Dendritic cell treated with granulocyte-macrophage colony-stimulating factor and Interleukin-4, amounts not matched to agents 40 ng/mL and 50 ng/mL, for 4 days (primary cell): ENCODE data around the gene TTN.

Experiments used
- H3K27ac Mint-ChIP-seq: one replicate; pipeline ENCODE4 v1.8.0; 2022; ENCODE audit warnings: mild to moderate bottlenecking, mixed read lengths
- H3K27me3 Mint-ChIP-seq: one replicate; pipeline ENCODE4 v1.8.0; 2022; ENCODE audit warnings: mild to moderate bottlenecking, mixed read lengths
- H3K36me3 Mint-ChIP-seq: one replicate; pipeline ENCODE4 v1.8.0; 2022; ENCODE audit warnings: low read depth, mixed read lengths
- H3K4me1 Mint-ChIP-seq: one replicate; pipeline ENCODE4 v1.8.0; 2022; ENCODE audit warnings: low read depth, mixed read lengths
- H3K4me3 Mint-ChIP-seq: one replicate; pipeline ENCODE4 v1.8.0; 2022; ENCODE audit warnings: mild to moderate bottlenecking, moderate library complexity, mixed read lengths
- H3K9me3 Mint-ChIP-seq: one replicate; pipeline ENCODE4 v1.8.0; 2022; ENCODE audit warnings: mixed read lengths
- intact Hi-C: fragments of 100-400 bp; cut with micrococcal nuclease; formaldehyde crosslinking; loops from one replicate; pipeline ENCODE4 v1.15.0; 2022

TTN gene

DNA sequence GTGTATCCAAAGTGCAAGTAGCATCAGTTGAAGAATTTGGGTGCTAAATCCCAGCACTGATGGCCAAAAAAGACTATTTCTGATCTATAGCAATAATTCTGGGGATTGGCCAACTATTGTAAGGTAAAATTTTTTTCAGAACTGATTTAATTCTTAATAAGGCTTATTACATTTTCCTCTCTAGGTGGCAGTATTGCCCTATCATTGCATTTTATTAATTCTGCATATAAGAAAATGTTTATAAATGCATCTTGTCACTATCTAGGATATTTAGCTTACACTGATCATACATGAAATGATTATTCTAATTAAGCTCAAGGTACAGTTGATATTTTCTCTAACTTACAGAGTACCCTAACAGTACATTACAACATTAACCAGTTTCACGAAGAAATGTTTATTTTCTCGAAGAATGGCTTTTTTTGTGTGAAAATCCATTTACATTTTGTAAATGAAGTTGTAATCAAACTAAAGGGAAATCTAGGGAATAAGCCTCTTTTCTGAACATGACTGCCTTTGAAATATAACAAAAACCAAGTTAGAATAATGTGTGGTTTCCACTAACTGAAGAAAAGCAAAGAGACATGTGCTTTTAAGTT lies 11.0 kb downstream of the TTN start:
- no peaks in the 10 kb centered on the region for H3K36me3 Mint-ChIP-seq
- intact Hi-C loops: loop anchor here (2.0 to 5.0 kb wide), 4 partner anchors 119 to 955 kb away; no protein-coding TSS in a partner anchor
- no peaks in the 10 kb centered on the region for H3K4me1 Mint-ChIP-seq
- no peaks in the 10 kb centered on the region for H3K27me3 Mint-ChIP-seq
- H3K27ac Mint-ChIP-seq: no peak overlapping the region
- H3K9me3 Mint-ChIP-seq: no peaks in the 10 kb centered on the region
- no peak overlapping the region for H3K4me3 Mint-ChIP-seq

DNA sequence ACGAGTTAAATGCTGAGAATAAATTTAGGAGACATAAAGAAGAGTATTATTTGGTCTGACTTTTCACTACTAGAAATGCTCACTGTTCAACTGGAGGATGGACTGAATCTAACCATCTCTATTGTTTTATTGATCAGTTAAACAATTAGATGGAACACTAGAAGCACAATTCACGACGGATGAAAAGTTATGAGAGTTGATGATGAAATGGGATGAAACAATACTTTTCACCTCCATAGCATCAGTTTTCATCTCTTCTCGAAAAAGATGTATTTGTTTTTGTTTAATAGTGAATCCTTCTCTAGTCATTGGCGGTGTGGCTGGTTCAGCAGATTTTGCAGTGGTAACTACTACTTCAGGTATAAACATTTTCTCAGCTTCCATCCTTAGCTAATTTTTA lies 19.3 kb downstream of the TTN start:
- no peaks in the 10 kb centered on the region for H3K4me1 Mint-ChIP-seq
- intact Hi-C loops: no loop called here
- H3K9me3 Mint-ChIP-seq: no peaks in the 10 kb centered on the region
- no peak overlapping the region for H3K4me3 Mint-ChIP-seq
- no peaks in the 10 kb centered on the region for H3K27me3 Mint-ChIP-seq
- no peak overlapping the region for H3K27ac Mint-ChIP-seq
- H3K36me3 Mint-ChIP-seq: no peaks in the 10 kb centered on the region

- no peak overlapping the region for H3K4me3 Mint-ChIP-seq
- intact Hi-C loops: no loop called here
- no peaks in the 10 kb centered on the region for H3K4me1 Mint-ChIP-seq
- H3K27me3 Mint-ChIP-seq: no peaks in the 10 kb centered on the region
- H3K36me3 Mint-ChIP-seq: no peaks in the 10 kb centered on the region
- no peaks in the 10 kb centered on the region for H3K9me3 Mint-ChIP-seq
- no peak overlapping the region for H3K27ac Mint-ChIP-seq
These were observed 20.1 kb downstream of the TTN start for GRCh38 chr2:178787155-178787554.

GRCh38 chr2:178783889-178784288 lies 23.3 kb downstream of the TTN start:
- Mint-ChIP-seq H3K4me1 (no peaks in the 10 kb centered on the region), H3K36me3 (no peaks in the 10 kb centered on the region), H3K27me3 (no peaks in the 10 kb centered on the region), H3K9me3 (no peaks in the 10 kb centered on the region), H3K27ac (no peak overlapping the region), H3K4me3 (no peak overlapping the region)
- intact Hi-C loops: no loop called here

GRCh38 chr2:178782236-178782635 lies 25.0 kb downstream of the TTN start:
- Mint-ChIP-seq H3K4me3 (no peak overlapping the region), H3K27me3 (no peaks in the 10 kb centered on the region), H3K4me1 (no peaks in the 10 kb centered on the region), H3K27ac (no peak overlapping the region), H3K36me3 (no peaks in the 10 kb centered on the region), H3K9me3 (no peaks in the 10 kb centered on the region)
- intact Hi-C loops: no loop called here

GRCh38 chr2:178777577-178777976 lies 29.6 kb downstream of the TTN start:
- H3K4me3 Mint-ChIP-seq: no peak overlapping the region
- intact Hi-C loops: no loop called here
- no peaks in the 10 kb centered on the region for H3K4me1 Mint-ChIP-seq
- H3K27me3 Mint-ChIP-seq: no peaks in the 10 kb centered on the region
- H3K36me3 Mint-ChIP-seq: no peaks in the 10 kb centered on the region
- H3K9me3 Mint-ChIP-seq: peaks cover 14% of the 10 kb centered on the region
- H3K27ac Mint-ChIP-seq: no peak overlapping the region

GRCh38 chr2:178776751-178777150 lies 30.5 kb downstream of the TTN start:
- Mint-ChIP-seq H3K4me3 (no peak overlapping the region), H3K36me3 (no peaks in the 10 kb centered on the region), H3K27ac (no peak overlapping the region), H3K27me3 (no peaks in the 10 kb centered on the region), H3K9me3 (peaks cover 14% of the 10 kb centered on the region), H3K4me1 (no peaks in the 10 kb centered on the region)
- intact Hi-C loops: no loop called here

- Mint-ChIP-seq H3K36me3 (no peaks in the 10 kb centered on the region), H3K27ac (no peak overlapping the region), H3K4me3 (no peak overlapping the region), H3K27me3 (no peaks in the 10 kb centered on the region), H3K4me1 (no peaks in the 10 kb centered on the region), H3K9me3 (peaks cover 14% of the 10 kb centered on the region)
- intact Hi-C loops: no loop called here
These were observed 31.2 kb downstream of the TTN start for GRCh38 chr2:178775975-178776374.

DNA sequence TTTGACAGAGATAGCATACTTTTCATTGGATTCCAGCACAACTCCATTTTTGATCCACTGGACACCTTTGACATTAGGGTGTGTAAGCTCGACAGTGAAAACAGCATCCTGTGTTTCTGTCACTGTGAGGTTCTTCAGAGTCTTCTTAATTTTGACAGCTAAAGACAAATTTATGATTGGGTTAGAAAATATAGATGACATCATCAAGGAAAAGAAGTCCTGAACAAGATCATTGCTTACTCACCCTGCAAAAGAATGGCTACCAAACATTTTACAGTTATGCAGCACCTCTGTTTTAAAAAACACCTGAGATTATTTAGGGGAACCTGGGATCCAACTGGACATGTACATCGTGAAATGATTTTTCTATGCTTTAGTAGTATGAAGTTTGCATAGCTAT lies 36.7 kb downstream of the TTN start:
- Mint-ChIP-seq H3K9me3 (peaks cover 2% of the 10 kb centered on the region), H3K4me1 (no peaks in the 10 kb centered on the region), H3K4me3 (no peak overlapping the region), H3K27me3 (no peaks in the 10 kb centered on the region), H3K36me3 (no peaks in the 10 kb centered on the region), H3K27ac (no peak overlapping the region)
- intact Hi-C loops: no loop called here

DNA sequence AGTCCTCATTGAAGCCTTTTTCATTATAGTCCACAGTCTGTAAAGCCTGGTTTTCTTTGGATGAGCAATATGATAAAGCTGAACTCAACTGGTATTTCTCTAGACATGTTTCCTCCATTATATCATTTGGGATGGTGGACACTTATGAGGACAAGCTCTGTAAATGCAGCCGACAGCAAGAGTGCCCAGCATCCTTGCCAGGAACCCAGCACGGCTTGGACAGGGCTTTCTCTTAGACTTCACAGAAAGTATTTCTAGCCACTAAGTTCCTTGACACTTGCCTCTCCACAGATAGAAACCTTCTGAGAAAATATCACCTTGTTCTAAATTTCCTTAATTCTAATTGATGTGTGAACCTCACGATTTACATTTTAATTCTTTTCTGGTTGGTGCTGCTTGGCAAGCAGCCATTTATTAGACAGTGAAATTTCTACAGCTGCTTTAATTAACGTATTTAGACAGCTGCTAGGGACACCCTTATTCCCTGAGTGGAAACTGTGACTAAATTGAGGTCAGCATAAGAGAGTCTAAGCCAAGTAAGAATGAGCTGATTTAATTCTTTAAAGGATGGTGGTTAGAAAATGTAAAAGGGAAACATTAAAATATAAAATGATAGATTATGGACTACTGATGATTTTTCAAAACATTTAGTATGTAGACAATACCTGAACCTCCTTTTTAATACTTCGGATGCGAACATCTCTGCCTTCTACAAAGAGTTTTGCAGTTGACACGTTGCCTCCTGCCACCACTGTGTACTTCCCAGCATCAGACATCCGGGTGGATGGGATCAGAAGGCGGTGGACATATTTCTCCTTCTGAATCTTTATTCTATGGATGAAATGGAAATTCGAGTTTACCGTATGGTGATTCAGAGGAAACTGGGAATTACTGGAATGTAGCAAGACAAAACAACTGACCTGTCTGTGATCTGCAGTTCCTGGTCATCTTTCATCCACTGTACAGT lies 39.8 kb downstream of the TTN start:
- Mint-ChIP-seq H3K9me3 (no peaks in the 10 kb centered on the region), H3K4me1 (no peaks in the 10 kb centered on the region), H3K27me3 (no peaks in the 10 kb centered on the region), H3K4me3 (no peak overlapping the region), H3K27ac (no peak overlapping the region), H3K36me3 (no peaks in the 10 kb centered on the region)
- intact Hi-C loops: no loop called here

GRCh38 chr2:178764097-178764496 lies 43.1 kb downstream of the TTN start:
- intact Hi-C loops: no loop called here
- H3K27me3 Mint-ChIP-seq: no peaks in the 10 kb centered on the region
- no peak overlapping the region for H3K27ac Mint-ChIP-seq
- no peaks in the 10 kb centered on the region for H3K4me1 Mint-ChIP-seq
- no peak overlapping the region for H3K4me3 Mint-ChIP-seq
- no peaks in the 10 kb centered on the region for H3K9me3 Mint-ChIP-seq
- H3K36me3 Mint-ChIP-seq: no peaks in the 10 kb centered on the region

GRCh38 chr2:178761759-178762371 lies 45.4 kb downstream of the TTN start:
- H3K9me3 Mint-ChIP-seq: no peaks in the 10 kb centered on the region
- no peaks in the 10 kb centered on the region for H3K4me1 Mint-ChIP-seq
- H3K36me3 Mint-ChIP-seq: no peaks in the 10 kb centered on the region
- intact Hi-C loops: no loop called here
- no peak overlapping the region for H3K27ac Mint-ChIP-seq
- H3K27me3 Mint-ChIP-seq: no peaks in the 10 kb centered on the region
- H3K4me3 Mint-ChIP-seq: no peak overlapping the region

- Mint-ChIP-seq H3K9me3 (no peaks in the 10 kb centered on the region), H3K4me1 (no peaks in the 10 kb centered on the region), H3K27ac (no peak overlapping the region), H3K4me3 (no peak overlapping the region), H3K36me3 (no peaks in the 10 kb centered on the region), H3K27me3 (no peaks in the 10 kb centered on the region)
- intact Hi-C loops: no loop called here
These were observed 50.4 kb downstream of the TTN start for GRCh38 chr2:178756843-178757242.

DNA sequence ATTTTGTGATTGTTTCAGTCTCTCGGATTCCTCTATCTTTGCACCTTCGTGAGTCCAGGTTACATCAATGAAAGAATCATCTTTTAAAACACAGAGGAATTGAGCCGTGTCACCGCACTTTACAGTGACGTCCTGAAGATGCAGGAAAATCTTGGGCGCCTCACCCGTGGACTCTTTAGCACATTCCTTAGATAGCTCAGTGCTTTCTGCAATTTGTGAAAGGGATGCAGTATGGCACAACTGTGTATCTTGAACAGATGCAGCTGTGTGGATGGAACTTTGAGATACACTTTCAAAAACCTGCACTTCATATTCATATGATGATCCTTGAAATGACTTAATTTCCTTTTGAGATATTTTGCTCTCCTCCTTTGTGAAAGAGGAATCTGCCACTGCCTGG lies 50.9 kb downstream of the TTN start:
- Mint-ChIP-seq H3K27ac (no peak overlapping the region), H3K9me3 (no peaks in the 10 kb centered on the region), H3K4me1 (no peaks in the 10 kb centered on the region), H3K27me3 (no peaks in the 10 kb centered on the region), H3K4me3 (no peak overlapping the region), H3K36me3 (no peaks in the 10 kb centered on the region)
- intact Hi-C loops: no loop called here
